ENCODE data around the gene KRT72.

DNA sequence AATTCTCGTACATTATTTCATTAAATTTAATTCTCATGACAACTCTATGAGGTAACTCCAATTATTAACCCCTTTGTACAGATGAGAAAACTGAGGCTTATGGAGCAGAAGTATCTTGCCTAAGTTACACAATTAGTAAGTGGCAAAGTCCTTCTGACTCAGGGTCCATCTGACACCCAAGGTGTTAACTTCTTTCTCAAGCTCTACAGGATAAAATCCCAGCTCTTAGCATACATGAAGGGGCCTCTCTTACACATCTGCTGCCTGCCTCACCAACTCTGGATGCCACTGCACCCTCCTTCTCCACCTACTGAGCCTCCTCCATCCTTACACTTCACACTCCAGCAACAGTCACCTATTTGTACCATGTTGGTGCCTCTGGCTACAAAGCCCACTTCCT lies 4.3 kb upstream of the KRT72 start:
- TF ChIP-seq, protein P1, sequence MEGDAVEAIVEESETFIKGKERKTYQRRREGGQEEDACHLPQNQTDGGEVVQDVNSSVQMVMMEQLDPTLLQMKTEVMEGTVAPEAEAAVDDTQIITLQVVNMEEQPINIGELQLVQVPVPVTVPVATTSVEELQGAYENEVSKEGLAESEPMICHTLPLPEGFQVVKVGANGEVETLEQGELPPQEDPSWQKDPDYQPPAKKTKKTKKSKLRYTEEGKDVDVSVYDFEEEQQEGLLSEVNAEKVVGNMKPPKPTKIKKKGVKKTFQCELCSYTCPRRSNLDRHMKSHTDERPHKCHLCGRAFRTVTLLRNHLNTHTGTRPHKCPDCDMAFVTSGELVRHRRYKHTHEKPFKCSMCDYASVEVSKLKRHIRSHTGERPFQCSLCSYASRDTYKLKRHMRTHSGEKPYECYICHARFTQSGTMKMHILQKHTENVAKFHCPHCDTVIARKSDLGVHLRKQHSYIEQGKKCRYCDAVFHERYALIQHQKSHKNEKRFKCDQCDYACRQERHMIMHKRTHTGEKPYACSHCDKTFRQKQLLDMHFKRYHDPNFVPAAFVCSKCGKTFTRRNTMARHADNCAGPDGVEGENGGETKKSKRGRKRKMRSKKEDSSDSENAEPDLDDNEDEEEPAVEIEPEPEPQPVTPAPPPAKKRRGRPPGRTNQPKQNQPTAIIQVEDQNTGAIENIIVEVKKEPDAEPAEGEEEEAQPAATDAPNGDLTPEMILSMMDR (IDR thresholded peaks at IDR 0.05): no peak
- TF ChIP-seq POLR2A (IDR thresholded peaks at IDR 0.05): no peak
